Endothelial cell of umbilical vein (primary cell): ENCODE results near the gene TRAPPC2L. TPM values are rescaled to one million over a fixed set of nuclear protein-coding genes. Genes with fewer than 3 reads are reported as not detected.

Source experiments
- BruUV-seq: library from RNA; stranded (reverse); fragments of 400-500 nt; replicated peaks from 2 replicates; lab custom pipeline; 2021; lab: Mats Ljungman, UMichigan
- CTCF ChIA-PET: fragments of 300-600, 350-600 bp; sonication (Branson Sonifier 250); formaldehyde crosslinking; loops from one replicate; lab custom pipeline; 2021; ENCODE audit warnings: antibody characterized with exemption, inconsistent platforms; lab: Charles Lee
- POLR2A ChIA-PET: fragments of 300-600, 350-600 bp; sonication (Branson Sonifier 250); formaldehyde crosslinking; loops from one replicate; lab custom pipeline; 2021; ENCODE audit warnings: antibody characterized with exemption, inconsistent platforms; lab: Charles Lee
- DNase-seq: peaks from one replicate; pipeline ENCODE4 v3.0.0-alpha.2; 2011; ENCODE audit warnings: low read depth, low spot score
- FAIRE-seq: peaks from 2 replicates; lab custom pipeline; 2011; peaks lifted over from hg19 to GRCh38; lab: Jason Lieb, UNC
- H2AFZ ChIP-seq: 2 replicates; pipeline ENCODE4 v1.6.0; 2012; ENCODE audit warnings: low read depth, low read length, control low read depth, inconsistent platforms
- H3K27ac ChIP-seq: 2 replicates; pipeline ENCODE4 v1.5.1; 2011; ENCODE audit warnings: low read depth, mild to moderate bottlenecking, control low read depth, low read length, moderate library complexity; ENCODE audit not compliant: insufficient read depth
- H3K27me3 ChIP-seq, 2 experiments: 2 replicates each; pipeline versions ENCODE4 v1.6.0 to v1.6.1; 2011; ENCODE audit warnings: low read length in 2 of 2, mixed read lengths in 1 of 2; ENCODE audit not compliant: control insufficient read depth in 2 of 2, insufficient read depth in 2 of 2
- H3K36me3 ChIP-seq, 2 experiments: 2 replicates in 1 of 2; 3 replicates in 1 of 2; pipeline ENCODE4 v1.5.1; 2011; ENCODE audit warnings: low read length in 2 of 2, mild to moderate bottlenecking in 1 of 2, moderate library complexity in 1 of 2; ENCODE audit not compliant: control insufficient read depth in 2 of 2, insufficient read depth in 2 of 2; ENCODE audit errors: extremely low read depth in 1 of 2
- H3K4me1 ChIP-seq: 3 replicates; pipeline ENCODE4 v1.5.1; 2011; ENCODE audit warnings: mild to moderate bottlenecking, low read length; ENCODE audit not compliant: control insufficient read depth, insufficient read depth; ENCODE audit errors: extremely low read depth
- H3K4me2 ChIP-seq: 2 replicates; pipeline ENCODE4 v1.6.1; 2011; ENCODE audit warnings: low read length, control low read depth, mixed read lengths; ENCODE audit not compliant: insufficient read depth
- H3K4me3 ChIP-seq, 3 experiments: fragments of 200-600 bp in 1 of 3; sonication (generic), shearing (Covaris generic) in 1 of 3; replicated peaks in 1 of 3; 2 replicates each; pipeline ENCODE4 v1.5.1; 2011 to 2016; ENCODE audit warnings: control low read depth in 3 of 3, low read length in 3 of 3, mild to moderate bottlenecking in 2 of 3, inconsistent platforms in 1 of 3, low read depth in 1 of 3, moderate library complexity in 1 of 3; ENCODE audit not compliant: insufficient read depth in 1 of 3
- H3K79me2 ChIP-seq: 2 replicates; pipeline ENCODE4 v1.6.0; 2012; ENCODE audit warnings: low read length, inconsistent platforms; ENCODE audit not compliant: control insufficient read depth, insufficient read depth
- H3K9ac ChIP-seq: replicated peaks from 2 replicates; pipeline ENCODE3; 2011; ENCODE audit warnings: low read length, control low read depth; ENCODE audit not compliant: insufficient read depth; ENCODE audit errors: extremely low read depth
- H3K9me1 ChIP-seq: replicated peaks from 3 replicates; pipeline ENCODE4 v1.6.0; 2011; ENCODE audit warnings: mild to moderate bottlenecking, low read length; ENCODE audit not compliant: control insufficient read depth, insufficient read depth; ENCODE audit errors: extremely low read depth
- H3K9me3 ChIP-seq: replicated peaks from 2 replicates; pipeline ENCODE4 v1.5.1; 2012; ENCODE audit warnings: low read length, inconsistent platforms; ENCODE audit not compliant: control insufficient read depth, insufficient read depth
- H4K20me1 ChIP-seq: replicated peaks from 2 replicates; pipeline ENCODE3; 2011; ENCODE audit warnings: mild to moderate bottlenecking, low read length; ENCODE audit not compliant: control insufficient read depth, insufficient read depth; ENCODE audit errors: extremely low read depth
- EZH2 ChIP-seq: IDR thresholded peaks from 2 replicates; pipeline ENCODE4 v1.6.1; 2012; ENCODE audit warnings: borderline replicate concordance, low read depth, mild to moderate bottlenecking, moderate library complexity, low read length, inconsistent platforms; ENCODE audit not compliant: severe bottlenecking
- FOS ChIP-seq: IDR thresholded peaks from 2 replicates; pipeline ENCODE4 v1.6.1; 2011; ENCODE audit warnings: mild to moderate bottlenecking, low read length, moderate library complexity, borderline replicate concordance; ENCODE audit not compliant: insufficient read depth
- GATA2 ChIP-seq: IDR thresholded peaks from 2 replicates; pipeline ENCODE4 v1.7.0; 2011; ENCODE audit warnings: low read depth, mild to moderate bottlenecking, moderate library complexity, mixed read lengths, low read length; ENCODE audit not compliant: insufficient read length, insufficient read depth
- JUN ChIP-seq: IDR thresholded peaks from 2 replicates; pipeline ENCODE4 v1.6.1; 2011; ENCODE audit warnings: borderline replicate concordance, low read depth; ENCODE audit not compliant: insufficient read length, insufficient read depth
- MYC ChIP-seq: IDR thresholded peaks from one replicate; pipeline ENCODE4 v1.6.1; 2011; ENCODE audit warnings: mild to moderate bottlenecking, low read depth, low read length
- POLR2A ChIP-seq: IDR thresholded peaks from 2 replicates; pipeline ENCODE4 v1.6.1; 2012; ENCODE audit warnings: low read depth, mild to moderate bottlenecking, control low read depth, low read length
- POLR2AphosphoS5 ChIP-seq: IDR thresholded peaks from 2 replicates; pipeline ENCODE4 v1.6.1; 2012; ENCODE audit warnings: low read depth, mild to moderate bottlenecking, control low read depth, low read length, moderate library complexity; ENCODE audit not compliant: insufficient read depth
- dilution Hi-C: fragments of 300-500 bp; cut with MboI; formaldehyde crosslinking; loops from one replicate; pipeline ENCODE4 v1.15.0; 2019; ENCODE audit warnings: low sequenced_read_pairs; ENCODE audit not compliant: extremely low pct_ligation_motif_present
- intact Hi-C: fragments of 100-400 bp; cut with micrococcal nuclease; formaldehyde crosslinking; loops from one replicate; pipeline ENCODE4 v1.10.0; 2022
- polyA plus RNA-seq, 4 experiments: library from polyadenylated mRNA; depleted of rRNA in 3 of 4; stranded (reverse) in 3 of 4; unstranded in 1 of 4; fragments of >200 nt; gene quantifications; 2 replicates each; pipeline versions ENCODE4 v1.2.1 to v1.2.3, GENCODE V29; 2011 to 2012; ENCODE audit warnings: missing spikeins in 1 of 4
- total RNA-seq: library from RNA; stranded (reverse); gene quantifications from 2 replicates; pipeline ENCODE4 v1.2.3, GENCODE V29; 2021
- TF ChIP-seq, protein P1 (sequence below): IDR thresholded peaks from 2 replicates; pipeline ENCODE4 v1.6.1; 2011; ENCODE audit not compliant: insufficient read depth, insufficient read length
- TF ChIP-seq, protein P2 (sequence below), 2 donors: IDR thresholded peaks; 1 replicate in 1 of 2; 2 replicates in 1 of 2; pipeline ENCODE4 v1.5.1; 2011; ENCODE audit warnings: low read length in 2 of 2, mild to moderate bottlenecking in 2 of 2, moderate library complexity in 2 of 2, control low read depth in 1 of 2, inconsistent platforms in 1 of 2, low read depth in 1 of 2; ENCODE audit not compliant: insufficient read depth in 1 of 2; ENCODE audit errors: extremely low read depth in 1 of 2

The TRAPPC2L gene
- total and polyA plus RNA-seq, 2 donors (not counting 3 experiments of a cell fraction or from before 2014, with no cell fraction given): 61.9 to 131 TPM

DNA sequence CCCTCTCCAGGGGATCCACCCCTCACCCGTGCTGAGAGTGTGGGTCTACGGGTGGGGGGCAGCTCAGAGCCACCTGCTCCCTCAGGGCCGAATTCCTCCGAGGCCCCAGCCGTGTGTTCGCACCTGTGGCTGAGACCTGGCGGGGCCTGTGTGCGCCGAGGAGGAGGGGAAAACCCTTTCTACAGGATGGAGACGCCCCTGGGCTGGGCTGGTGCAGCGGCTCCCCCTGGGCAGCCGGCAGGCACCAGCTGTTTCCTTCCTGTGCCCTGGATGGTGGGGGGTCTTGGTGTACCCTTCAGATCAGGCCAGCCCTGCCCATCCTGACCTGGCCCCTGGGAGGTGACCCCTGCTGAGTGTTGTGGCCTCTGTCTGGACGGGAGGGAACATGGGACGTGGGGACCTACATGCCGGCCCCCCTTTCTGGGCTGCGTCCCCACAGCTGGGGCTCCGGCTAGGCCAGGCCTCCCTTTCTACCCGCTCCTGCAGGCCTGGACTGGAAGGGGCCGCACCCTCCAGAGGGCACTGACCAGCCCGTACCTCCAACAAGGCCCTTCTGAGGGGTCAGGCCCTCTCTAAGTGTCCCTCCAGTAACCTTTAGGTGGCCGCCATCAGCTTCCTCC, 37.9 kb downstream of the TRAPPC2L start:
- H2AFZ ChIP-seq: no peak overlapping the region
- FAIRE-seq (no peak), DNase-seq (no peak)
- no peaks in the 10 kb centered on the region for H3K27me3 ChIP-seq
- no peak overlapping the region for H3K27ac ChIP-seq
- no peaks in the 10 kb centered on the region for H3K9me3 ChIP-seq
- H3K4me1 ChIP-seq: no peaks in the 10 kb centered on the region
- no peaks in the 10 kb centered on the region for H3K9me1 ChIP-seq
- H3K79me2 ChIP-seq: no peaks in the 10 kb centered on the region
- intact Hi-C loops (no loop called here), dilution Hi-C loops (no loop called here)
- H3K4me3 ChIP-seq: no peak overlapping the region
- BruUV-seq: no TSS peak
- TF ChIP-seq EZH2 (no peak), MYC (no peak), GATA2 (no peak), JUN (no peak), FOS (no peak), POLR2AphosphoS5 (no peak), POLR2A (no peak)
- TF ChIP-seq, protein P1, sequence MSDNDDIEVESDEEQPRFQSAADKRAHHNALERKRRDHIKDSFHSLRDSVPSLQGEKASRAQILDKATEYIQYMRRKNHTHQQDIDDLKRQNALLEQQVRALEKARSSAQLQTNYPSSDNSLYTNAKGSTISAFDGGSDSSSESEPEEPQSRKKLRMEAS: no peak
- TF ChIP-seq, protein P2, sequence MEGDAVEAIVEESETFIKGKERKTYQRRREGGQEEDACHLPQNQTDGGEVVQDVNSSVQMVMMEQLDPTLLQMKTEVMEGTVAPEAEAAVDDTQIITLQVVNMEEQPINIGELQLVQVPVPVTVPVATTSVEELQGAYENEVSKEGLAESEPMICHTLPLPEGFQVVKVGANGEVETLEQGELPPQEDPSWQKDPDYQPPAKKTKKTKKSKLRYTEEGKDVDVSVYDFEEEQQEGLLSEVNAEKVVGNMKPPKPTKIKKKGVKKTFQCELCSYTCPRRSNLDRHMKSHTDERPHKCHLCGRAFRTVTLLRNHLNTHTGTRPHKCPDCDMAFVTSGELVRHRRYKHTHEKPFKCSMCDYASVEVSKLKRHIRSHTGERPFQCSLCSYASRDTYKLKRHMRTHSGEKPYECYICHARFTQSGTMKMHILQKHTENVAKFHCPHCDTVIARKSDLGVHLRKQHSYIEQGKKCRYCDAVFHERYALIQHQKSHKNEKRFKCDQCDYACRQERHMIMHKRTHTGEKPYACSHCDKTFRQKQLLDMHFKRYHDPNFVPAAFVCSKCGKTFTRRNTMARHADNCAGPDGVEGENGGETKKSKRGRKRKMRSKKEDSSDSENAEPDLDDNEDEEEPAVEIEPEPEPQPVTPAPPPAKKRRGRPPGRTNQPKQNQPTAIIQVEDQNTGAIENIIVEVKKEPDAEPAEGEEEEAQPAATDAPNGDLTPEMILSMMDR (IDR thresholded peaks at IDR 0.05; ENCODE audit: extremely low read depth in 1 of 2, insufficient read depth in 1 of 2, low read depth in 1 of 2, low read length in 2 of 2): no peak
- H3K4me2 ChIP-seq: no peak overlapping the region
- CTCF ChIA-PET: no interaction called here
- no peaks in the 10 kb centered on the region for H3K36me3 ChIP-seq
- no peak overlapping the region for H3K9ac ChIP-seq
- POLR2A ChIA-PET: no interaction called here
- no peaks in the 10 kb centered on the region for H4K20me1 ChIP-seq
